ENCODE results near the gene SHC2. TPM values are rescaled to one million over a fixed set of nuclear protein-coding genes. Genes with fewer than 3 reads are reported as not detected.

Gene SHC2
- polyA plus RNA-seq, 1 donor (not counting 4 experiments of a cell fraction or from before 2014, with no cell fraction given) = 2.5 TPM

- DNase-seq (ENCODE audit: low read depth, low spot score) (no peak), FAIRE-seq (peak; percentile 64)
- Histone ChIP-seq H3K4me1 (ENCODE audit: control insufficient read depth, extremely low read depth, insufficient read depth, low read length) (no peaks in the 10 kb centered on the region), H3K27me3 (ENCODE audit: control insufficient read depth, extremely low read depth, insufficient read depth, low read length) (no peaks in the 10 kb centered on the region), H3K79me2 (ENCODE audit: control insufficient read depth, insufficient read depth, low read length) (no peaks in the 10 kb centered on the region), H3K4me3 (ENCODE audit: control insufficient read depth in 2 of 3, extremely low read depth in 1 of 3, insufficient read depth in 2 of 3, low read depth in 1 of 3, low read length in 3 of 3) (no peak overlapping the region), H4K20me1 (ENCODE audit: control insufficient read depth, extremely low read depth, insufficient read depth, low read length) (no peaks in the 10 kb centered on the region), H3K4me2 (ENCODE audit: control insufficient read depth, extremely low read depth, insufficient read depth, low read depth, low read length) (no peak overlapping the region), H2AFZ (ENCODE audit: control insufficient read depth, low read length) (no peak overlapping the region), H3K9ac (ENCODE audit: control insufficient read depth, extremely low read depth, insufficient read depth, low read length) (no peak overlapping the region), H3K27ac (ENCODE audit: control insufficient read depth, insufficient read depth, low read length) (no peak overlapping the region), H3K36me3 (ENCODE audit: control insufficient read depth in 2 of 2, extremely low read depth in 1 of 2, insufficient read depth in 2 of 2, low read length in 2 of 2) (no peaks in the 10 kb centered on the region), H3K9me1 (ENCODE audit: control insufficient read depth, extremely low read depth, insufficient read depth, low read length) (no peaks in the 10 kb centered on the region), H3K9me3 (ENCODE audit: control insufficient read depth, low read depth, low read length) (peaks cover 6% of the 10 kb centered on the region)
- dilution Hi-C loops (cut with MboI; ENCODE audit: extremely low pct_ligation_motif_present, low sequenced_read_pairs) = no loop called here
- TF ChIP-seq CTCF (optimal IDR thresholded peaks at IDR 0.05 in 1 of 3, IDR thresholded peaks at IDR 0.05 in 1 of 3, conservative IDR thresholded peaks at IDR 0.05 in 1 of 3; ENCODE audit: extremely low read depth in 1 of 3, insufficient read depth in 2 of 3, low read length in 3 of 3) (no peak), EZH2 (IDR thresholded peaks at IDR 0.05; ENCODE audit: low read length) (no peak)
Measured at GRCh38 chr19:434152-434960, 26.5 kb downstream of the SHC2 start.

- TF ChIP-seq EZH2 (IDR thresholded peaks at IDR 0.05; ENCODE audit: low read length) = no peak
- TF ChIP-seq CTCF (optimal IDR thresholded peaks at IDR 0.05 in 1 of 3, IDR thresholded peaks at IDR 0.05 in 1 of 3, conservative IDR thresholded peaks at IDR 0.05 in 1 of 3; ENCODE audit: extremely low read depth in 1 of 3, insufficient read depth in 2 of 3, low read length in 3 of 3) = no peak
- H2AFZ ChIP-seq (ENCODE audit: control insufficient read depth, low read length) = no peak overlapping the region
- H3K36me3 ChIP-seq (ENCODE audit: control insufficient read depth in 2 of 2, extremely low read depth in 1 of 2, insufficient read depth in 2 of 2, low read length in 2 of 2) = no peaks in the 10 kb centered on the region
- DNase-seq (ENCODE audit: low read depth, low spot score) (no peak), FAIRE-seq (no peak)
- no peak overlapping the region for H3K9ac ChIP-seq (ENCODE audit: control insufficient read depth, extremely low read depth, insufficient read depth, low read length)
- H3K27me3 ChIP-seq (ENCODE audit: control insufficient read depth, extremely low read depth, insufficient read depth, low read length) = no peaks in the 10 kb centered on the region
- H3K27ac ChIP-seq (ENCODE audit: control insufficient read depth, insufficient read depth, low read length) = no peak overlapping the region
- dilution Hi-C loops (cut with MboI; ENCODE audit: extremely low pct_ligation_motif_present, low sequenced_read_pairs) = no loop called here
- H3K4me2 ChIP-seq (ENCODE audit: control insufficient read depth, extremely low read depth, insufficient read depth, low read depth, low read length) = no peak overlapping the region
- no peaks in the 10 kb centered on the region for H4K20me1 ChIP-seq (ENCODE audit: control insufficient read depth, extremely low read depth, insufficient read depth, low read length)
- H3K9me1 ChIP-seq (ENCODE audit: control insufficient read depth, extremely low read depth, insufficient read depth, low read length) = no peaks in the 10 kb centered on the region
- no peaks in the 10 kb centered on the region for H3K4me1 ChIP-seq (ENCODE audit: control insufficient read depth, extremely low read depth, insufficient read depth, low read length)
- H3K79me2 ChIP-seq (ENCODE audit: control insufficient read depth, insufficient read depth, low read length) = no peaks in the 10 kb centered on the region
- no peak overlapping the region for H3K4me3 ChIP-seq (ENCODE audit: control insufficient read depth in 2 of 3, extremely low read depth in 1 of 3, insufficient read depth in 2 of 3, low read depth in 1 of 3, low read length in 3 of 3)
- H3K9me3 ChIP-seq (ENCODE audit: control insufficient read depth, low read depth, low read length) = peaks cover 6% of the 10 kb centered on the region
Measured at GRCh38 chr19:430701-431100, 30.1 kb downstream of the SHC2 start.
